Colon (tissue), 2 donors: ENCODE data around the gene CD72.
A peak's percentile ranks its signal among the peaks of the same experiment; 100 is the strongest.
"Not testable (repeated sequence)": the region's sequence is repeated elsewhere in the genome, so short reads cannot be mapped to it uniquely, and the experiment has no call there.

Source experiments
- FAIRE-seq: peaks from 2 replicates; lab custom pipeline; 2012; peaks lifted over from hg19 to GRCh38; lab: Jason Lieb, UNC
- donor health status: control.
- donor health status: control.

The CD72 gene

GRCh38 chr9:35616681-35617459 is 1.3 kb downstream of the CD72 start:
- FAIRE-seq: no peak

- no peak for FAIRE-seq
Measured at GRCh38 chr9:35615981-35616680, 2.1 kb downstream of the CD72 start.

- FAIRE-seq: no peak
Measured at GRCh38 chr9:35612843-35613242, 5.4 kb downstream of the CD72 start.

GRCh38 chr9:35612066-35612465 is 6.1 kb downstream of the CD72 start:
- not testable (repeated sequence) for FAIRE-seq

GRCh38 chr9:35611230-35611797 is 6.9 kb downstream of the CD72 start:
- no peak for FAIRE-seq

GRCh38 chr9:35609820-35610163 is 8.4 kb downstream of the CD72 start:
- FAIRE-seq: no peak

- no peak for FAIRE-seq
Measured at GRCh38 chr9:35609001-35609819, 9.0 kb downstream of the CD72 start.

- no peak for FAIRE-seq
Measured at GRCh38 chr9:35608221-35608620, 10.0 kb downstream of the CD72 start.

- no peak for FAIRE-seq
Measured at GRCh38 chr9:35606726-35607125, 11.5 kb downstream of the CD72 start.

GRCh38 chr9:35606138-35606504 is 12.1 kb downstream of the CD72 start:
- no peak for FAIRE-seq

- FAIRE-seq: no peak
Measured at GRCh38 chr9:35605351-35606137, 12.7 kb downstream of the CD72 start.

- FAIRE-seq: no peak
Measured at GRCh38 chr9:35604578-35605350, 13.4 kb downstream of the CD72 start, which contains the start of gene TESK1. Gene TESK1 (plus strand): TSS chr9:35605262. CDS start chr9:35605620, 358 bp downstream.

- FAIRE-seq: peak; percentile 90
Measured at GRCh38 chr9:35603986-35604577, 14.1 kb downstream of the CD72 start.

- FAIRE-seq: no peak
Measured at GRCh38 chr9:35603506-35603985, 14.7 kb downstream of the CD72 start.

GRCh38 chr9:35599763-35600604 is 18.2 kb downstream of the CD72 start:
- no peak for FAIRE-seq

- no peak for FAIRE-seq
Measured at GRCh38 chr9:35598866-35599590, 19.2 kb downstream of the CD72 start.

GRCh38 chr9:35596907-35597306 is 21.3 kb downstream of the CD72 start:
- not testable (repeated sequence) for FAIRE-seq

GRCh38 chr9:35594471-35594870 is 23.7 kb downstream of the CD72 start:
- no peak for FAIRE-seq

GRCh38 chr9:35593581-35593980 is 24.6 kb downstream of the CD72 start:
- no peak for FAIRE-seq
